ENCODE measurements around the gene PRR14L. TPM values are rescaled to one million over a fixed set of nuclear protein-coding genes. Genes with fewer than 3 reads are reported as not detected.
A peak's percentile ranks its signal among the peaks of the same experiment; 100 is the strongest.

Gene PRR14L
- total RNA-seq, 1 donor from 2014 or later, result 69.8 TPM

DNA sequence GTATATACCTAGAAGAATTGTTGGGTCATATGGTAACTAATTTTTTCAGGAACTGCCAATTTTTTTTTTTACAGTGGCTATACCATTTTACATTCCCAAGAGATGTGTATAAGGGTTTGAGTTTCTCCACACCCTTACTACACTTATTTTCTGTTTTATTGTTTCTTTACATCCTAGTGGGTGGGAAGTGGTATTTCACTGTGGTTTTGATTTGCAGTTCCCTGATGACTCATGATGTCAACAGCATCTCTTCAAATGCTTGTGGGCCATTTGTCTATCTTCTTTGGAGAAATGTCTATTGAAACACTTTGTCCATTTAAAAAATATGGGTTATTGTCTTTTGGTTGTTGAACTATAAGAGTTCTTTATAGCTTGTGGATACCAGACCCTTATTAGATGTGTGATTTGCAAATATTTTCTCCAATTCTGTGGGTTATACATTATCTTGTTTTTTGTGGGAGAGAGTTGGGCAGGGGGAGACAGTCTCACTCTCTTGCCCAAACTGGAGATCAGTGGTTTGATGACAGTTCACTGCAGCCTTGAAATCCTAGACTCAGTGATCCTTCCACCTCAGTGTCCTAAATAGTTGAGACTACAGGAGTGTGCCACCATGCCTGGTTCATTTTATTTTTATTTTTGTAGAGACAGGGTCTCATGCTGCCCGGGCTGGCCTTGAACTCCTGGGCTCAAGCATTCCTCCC is 57.6 kb downstream of the PRR14L start:
- H4K20me1 ChIP-seq (ENCODE audit: insufficient read depth, low read length), result no peaks in the 10 kb centered on the region
- no peaks in the 10 kb centered on the region for H3K9me3 Mint-ChIP-seq (ENCODE audit: unreplicated experiment)
- FAIRE-seq, result peak; percentile 80

GRCh38 chr22:31691408-31691807 is 58.5 kb downstream of the PRR14L start:
- Histone ChIP-seq H3K4me2 (ENCODE audit: low read length) (no peak overlapping the region), H2AFZ (ENCODE audit: low read depth, low read length) (no peak overlapping the region), H3K4me3 (ENCODE audit: insufficient read depth, low read depth, low read length) (no peak overlapping the region), H3K4me1 (ENCODE audit: insufficient read depth, low read length) (no peaks in the 10 kb centered on the region), H4K20me1 (ENCODE audit: insufficient read depth, low read length) (no peaks in the 10 kb centered on the region), H3K9me3 (ENCODE audit: insufficient read depth, low read depth, low read length) (no peaks in the 10 kb centered on the region), H3K9ac (ENCODE audit: low read length) (no peak overlapping the region), H3K79me2 (ENCODE audit: insufficient read depth, low read length) (no peaks in the 10 kb centered on the region), H3K27me3 (ENCODE audit: insufficient read depth, low read length) (no peaks in the 10 kb centered on the region), H3K27ac (ENCODE audit: low read depth, low read length) (no peak overlapping the region), H3K36me3 (ENCODE audit: insufficient read depth, low read length) (peaks cover 13% of the 10 kb centered on the region)
- peaks cover 10% of the 10 kb centered on the region for H3K36me3 Mint-ChIP-seq (ENCODE audit: low read depth, unreplicated experiment)
- TF ChIP-seq EZH2 (IDR thresholded peaks at IDR 0.05; ENCODE audit: insufficient read depth, low read length), result no peak
- TF ChIP-seq, protein P1, sequence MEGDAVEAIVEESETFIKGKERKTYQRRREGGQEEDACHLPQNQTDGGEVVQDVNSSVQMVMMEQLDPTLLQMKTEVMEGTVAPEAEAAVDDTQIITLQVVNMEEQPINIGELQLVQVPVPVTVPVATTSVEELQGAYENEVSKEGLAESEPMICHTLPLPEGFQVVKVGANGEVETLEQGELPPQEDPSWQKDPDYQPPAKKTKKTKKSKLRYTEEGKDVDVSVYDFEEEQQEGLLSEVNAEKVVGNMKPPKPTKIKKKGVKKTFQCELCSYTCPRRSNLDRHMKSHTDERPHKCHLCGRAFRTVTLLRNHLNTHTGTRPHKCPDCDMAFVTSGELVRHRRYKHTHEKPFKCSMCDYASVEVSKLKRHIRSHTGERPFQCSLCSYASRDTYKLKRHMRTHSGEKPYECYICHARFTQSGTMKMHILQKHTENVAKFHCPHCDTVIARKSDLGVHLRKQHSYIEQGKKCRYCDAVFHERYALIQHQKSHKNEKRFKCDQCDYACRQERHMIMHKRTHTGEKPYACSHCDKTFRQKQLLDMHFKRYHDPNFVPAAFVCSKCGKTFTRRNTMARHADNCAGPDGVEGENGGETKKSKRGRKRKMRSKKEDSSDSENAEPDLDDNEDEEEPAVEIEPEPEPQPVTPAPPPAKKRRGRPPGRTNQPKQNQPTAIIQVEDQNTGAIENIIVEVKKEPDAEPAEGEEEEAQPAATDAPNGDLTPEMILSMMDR (IDR thresholded peaks at IDR 0.05; ENCODE audit: insufficient read depth, low read depth, low read length), result no peak
- H3K4me1 Mint-ChIP-seq (ENCODE audit: low read depth, unreplicated experiment), result peaks cover 15% of the 10 kb centered on the region
- no peaks in the 10 kb centered on the region for H3K9me3 Mint-ChIP-seq (ENCODE audit: unreplicated experiment)
- no peak overlapping the region for H3K4me3 Mint-ChIP-seq (ENCODE audit: unreplicated experiment)
- FAIRE-seq (no peak), DNase-seq (ENCODE audit: low read depth) (no peak)
- H3K27ac Mint-ChIP-seq (ENCODE audit: unreplicated experiment), result no peak overlapping the region
- H3K27me3 Mint-ChIP-seq (ENCODE audit: low read depth, unreplicated experiment), result no peaks in the 10 kb centered on the region

More for the DNA sequence above, 57.6 kb downstream of the PRR14L start:
- H3K27ac Mint-ChIP-seq (ENCODE audit: unreplicated experiment), result no peak overlapping the region
- H3K27me3 ChIP-seq (ENCODE audit: insufficient read depth, low read length), result no peaks in the 10 kb centered on the region
- H3K4me3 Mint-ChIP-seq (ENCODE audit: unreplicated experiment), result no peak overlapping the region
- no peak overlapping the region for H3K27ac ChIP-seq (ENCODE audit: low read depth, low read length)
- peaks cover 18% of the 10 kb centered on the region for H3K36me3 ChIP-seq (ENCODE audit: insufficient read depth, low read length)
- peaks cover 15% of the 10 kb centered on the region for H3K4me1 Mint-ChIP-seq (ENCODE audit: low read depth, unreplicated experiment)
- H3K4me1 ChIP-seq (ENCODE audit: insufficient read depth, low read length), result no peaks in the 10 kb centered on the region
- peak; percentile 52 for DNase-seq (ENCODE audit: low read depth)
- TF ChIP-seq, protein P1 (IDR thresholded peaks at IDR 0.05; ENCODE audit: insufficient read depth, low read depth, low read length), result no peak
- no peak for TF ChIP-seq EZH2 (IDR thresholded peaks at IDR 0.05; ENCODE audit: insufficient read depth, low read length)
- H3K79me2 ChIP-seq (ENCODE audit: insufficient read depth, low read length), result no peaks in the 10 kb centered on the region
- no peak overlapping the region for H3K4me2 ChIP-seq (ENCODE audit: low read length)
- no peak overlapping the region for H3K4me3 ChIP-seq (ENCODE audit: insufficient read depth, low read depth, low read length)
- H3K27me3 Mint-ChIP-seq (ENCODE audit: low read depth, unreplicated experiment), result no peaks in the 10 kb centered on the region
- H3K9ac ChIP-seq (ENCODE audit: low read length), result no peak overlapping the region
- no peak overlapping the region for H2AFZ ChIP-seq (ENCODE audit: low read depth, low read length)
- H3K36me3 Mint-ChIP-seq (ENCODE audit: low read depth, unreplicated experiment), result peaks cover 10% of the 10 kb centered on the region
- no peaks in the 10 kb centered on the region for H3K9me3 ChIP-seq (ENCODE audit: insufficient read depth, low read depth, low read length)
